BLaER1 treated with 17β-estradiol and CSF1 and Interleukin-3, amounts not matched to agents 10 nM and 100 nM (cell line): Measurements from ENCODE around the gene C14orf119.

Experiments
- H3K27ac ChIP-seq, 11 experiments: shearing (Covaris generic); formaldehyde crosslinking; 2 replicates each; pipeline ENCODE4 v1.8.1; 2022
- H3K27me3 ChIP-seq, 11 experiments: shearing (Covaris generic); formaldehyde crosslinking; 2 replicates each; pipeline ENCODE4 v1.8.1; 2022
- H3K36me3 ChIP-seq, 11 experiments: shearing (Covaris generic); formaldehyde crosslinking; 2 replicates each; pipeline ENCODE4 v1.8.1; 2022
- H3K4me1 ChIP-seq, 10 experiments: shearing (Covaris generic); formaldehyde crosslinking; 2 replicates each; pipeline ENCODE4 v1.8.1; 2022
- H3K4me2 ChIP-seq, 11 experiments: shearing (Covaris generic); formaldehyde crosslinking; 2 replicates each; pipeline ENCODE4 v1.8.1; 2022
- H3K4me3 ChIP-seq, 10 experiments: shearing (Covaris generic); formaldehyde crosslinking; 2 replicates each; pipeline ENCODE4 v1.8.1; 2022
- H3K9ac ChIP-seq, 11 experiments: shearing (Covaris generic); formaldehyde crosslinking; 2 replicates each; pipeline ENCODE4 v1.8.1; 2022
- H3K9me3 ChIP-seq, 11 experiments: shearing (Covaris generic); formaldehyde crosslinking; replicated peaks in 1 of 11; 2 replicates each; pipeline ENCODE4 v1.8.1; 2022
- H4K20me1 ChIP-seq, 11 experiments: shearing (Covaris generic); formaldehyde crosslinking; 2 replicates each; pipeline ENCODE4 v1.8.1; 2022
- Cebpa-rat ChIP-seq, 11 experiments: shearing (Covaris generic); IDR thresholded peaks; 2 replicates each; pipeline ENCODE4 v1.8.1; 2022

Gene C14orf119

DNA sequence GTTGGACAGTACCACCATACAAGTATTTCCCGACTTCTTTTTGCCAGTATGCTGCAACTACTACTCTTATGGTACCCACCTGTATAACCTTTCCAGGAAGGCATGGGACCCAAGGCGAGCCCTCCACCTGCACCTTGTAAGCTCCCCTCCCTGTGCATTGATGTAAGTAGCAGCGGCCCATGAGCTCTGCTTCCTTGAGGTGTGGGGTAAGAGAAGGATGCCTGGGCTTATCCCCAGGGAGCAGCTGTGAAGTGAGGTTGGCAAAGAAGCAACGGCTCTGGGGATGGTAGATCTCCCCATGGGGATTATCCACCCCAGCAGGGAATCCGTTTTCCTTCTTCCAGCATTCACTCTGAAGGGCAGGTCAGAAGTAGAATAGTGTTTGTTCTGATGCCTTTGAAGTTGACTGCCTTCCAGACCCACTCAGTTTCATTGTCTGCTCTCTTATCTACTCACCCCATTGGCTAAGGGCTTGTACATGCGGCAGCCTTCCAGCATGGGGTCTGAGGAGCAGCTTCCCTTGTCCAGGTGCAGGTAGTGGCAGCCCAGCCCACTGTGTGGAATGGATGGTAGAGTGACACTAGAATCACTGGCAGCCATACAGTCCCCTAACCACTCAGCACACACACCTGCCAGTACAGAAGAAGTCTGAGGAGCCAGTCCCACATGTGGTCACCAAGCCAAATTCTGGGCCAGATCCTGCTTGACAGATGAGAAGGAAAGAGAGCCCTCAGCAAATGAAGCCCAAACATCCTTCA is 6.1 kb downstream of the C14orf119 start:
- Histone ChIP-seq H3K27ac (no peak overlapping the region), H3K27me3 (no peaks in the 10 kb centered on the region), H3K4me2 (peak overlapping the region in 7 of 11 experiments; percentile 10 to 49 (median 26); a peak in 11 of 22 replicates), H3K9me3 (no peaks in the 10 kb centered on the region), H3K9ac (no peak overlapping the region), H3K4me3 (no peak overlapping the region), H3K36me3 (peaks cover 16 to 34% (median 27%) of the 10 kb centered on the region in 11 experiments), H4K20me1 (peaks cover 0 to 58% (median 35%) of the 10 kb centered on the region in 11 experiments; a peak in 16 of 22 replicates), H3K4me1 (peaks cover 20 to 75% (median 30%) of the 10 kb centered on the region in 10 experiments)
- TF ChIP-seq Cebpa-rat (IDR thresholded peaks at IDR 0.05) = no peak

GRCh38 chr14:23101986-23102625 is 6.8 kb downstream of the C14orf119 start:
- no peak overlapping the region for H3K27ac ChIP-seq
- H3K9ac ChIP-seq = no peak overlapping the region
- H3K4me3 ChIP-seq = no peak overlapping the region
- TF ChIP-seq Cebpa-rat (IDR thresholded peaks at IDR 0.05) = no peak
- H3K9me3 ChIP-seq = peaks cover 0 to 2% (median 0%) of the 10 kb centered on the region in 11 experiments; a peak in 1 of 22 replicates
- peaks cover 13 to 71% (median 23%) of the 10 kb centered on the region in 10 experiments for H3K4me1 ChIP-seq
- H3K4me2 ChIP-seq = peak overlapping the region in 1 of 11 experiments; percentile 26; a peak in 1 of 22 replicates
- H4K20me1 ChIP-seq = peaks cover 0 to 52% (median 30%) of the 10 kb centered on the region in 11 experiments; a peak in 16 of 22 replicates
- peaks cover 16 to 33% (median 24%) of the 10 kb centered on the region in 11 experiments for H3K36me3 ChIP-seq
- H3K27me3 ChIP-seq = no peaks in the 10 kb centered on the region

DNA sequence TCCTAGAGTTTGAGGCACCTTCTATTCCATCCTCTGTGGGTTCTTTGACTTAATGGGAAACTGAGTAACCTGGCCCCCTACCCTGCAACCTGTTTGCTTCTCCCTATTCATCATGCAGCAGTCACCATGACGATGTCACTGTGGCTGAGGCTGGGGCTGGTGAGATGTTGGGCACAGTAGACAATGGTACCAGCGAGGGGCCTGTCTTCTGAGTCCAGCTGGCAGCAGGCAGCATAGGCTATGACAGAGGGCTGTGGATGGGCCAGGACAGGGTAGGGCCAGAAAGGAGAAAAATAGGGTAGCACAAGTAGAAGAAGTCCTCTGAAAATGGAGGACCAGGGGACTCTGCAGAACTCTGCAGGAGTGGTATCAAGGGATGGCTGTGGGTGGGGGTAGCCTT is 7.5 kb downstream of the C14orf119 start:
- Histone ChIP-seq H3K27ac (no peak overlapping the region), H3K9ac (no peak overlapping the region), H4K20me1 (peaks cover 0 to 47% (median 26%) of the 10 kb centered on the region in 11 experiments; a peak in 16 of 22 replicates), H3K4me3 (no peak overlapping the region), H3K4me1 (peaks cover 10 to 64% (median 18%) of the 10 kb centered on the region in 10 experiments), H3K4me2 (0 out of 22 replicates have a peak overlapping the region, but pooled peaks of 1 of the 11 experiments have one; percentile 26), H3K9me3 (peaks cover 0 to 6% (median 0%) of the 10 kb centered on the region in 11 experiments; a peak in 3 of 22 replicates), H3K36me3 (peaks cover 11 to 26% (median 18%) of the 10 kb centered on the region in 11 experiments), H3K27me3 (no peaks in the 10 kb centered on the region)
- TF ChIP-seq Cebpa-rat (IDR thresholded peaks at IDR 0.05) = no peak

- Histone ChIP-seq H3K4me1 (peaks cover 10 to 57% (median 16%) of the 10 kb centered on the region in 10 experiments; a peak in 19 of 20 replicates), H3K9me3 (peaks cover 0 to 14% (median 7%) of the 10 kb centered on the region in 11 experiments; a peak in 18 of 22 replicates), H3K9ac (no peak overlapping the region), H3K4me3 (no peak overlapping the region), H3K27me3 (no peaks in the 10 kb centered on the region), H3K36me3 (peaks cover 3 to 18% (median 10%) of the 10 kb centered on the region in 11 experiments), H4K20me1 (peaks cover 0 to 40% (median 21%) of the 10 kb centered on the region in 11 experiments; a peak in 15 of 22 replicates), H3K27ac (no peak overlapping the region), H3K4me2 (no peak overlapping the region)
- no peak for TF ChIP-seq Cebpa-rat (IDR thresholded peaks at IDR 0.05)
Measured at GRCh38 chr14:23103581-23103980, 8.3 kb downstream of the C14orf119 start.

GRCh38 chr14:23104070-23104590 is 8.8 kb downstream of the C14orf119 start:
- peak overlapping the region in 1 of 11 experiments; percentile 45; a peak in 1 of 22 replicates for H3K9ac ChIP-seq
- peaks cover 0 to 17% (median 12%) of the 10 kb centered on the region in 11 experiments; a peak in 18 of 22 replicates for H3K9me3 ChIP-seq
- H3K4me2 ChIP-seq = 0 out of 22 replicates have a peak overlapping the region, but pooled peaks of 1 of the 11 experiments have one; percentile 61
- no peak for TF ChIP-seq Cebpa-rat (IDR thresholded peaks at IDR 0.05)
- no peaks in the 10 kb centered on the region for H3K27me3 ChIP-seq
- peaks cover 0 to 36% (median 20%) of the 10 kb centered on the region in 11 experiments; a peak in 15 of 22 replicates for H4K20me1 ChIP-seq
- no peak overlapping the region for H3K4me3 ChIP-seq
- H3K36me3 ChIP-seq = peaks cover 0 to 13% (median 4%) of the 10 kb centered on the region in 11 experiments; a peak in 17 of 22 replicates
- no peak overlapping the region for H3K27ac ChIP-seq
- H3K4me1 ChIP-seq = peaks cover 10 to 52% (median 16%) of the 10 kb centered on the region in 10 experiments; a peak in 19 of 20 replicates

DNA sequence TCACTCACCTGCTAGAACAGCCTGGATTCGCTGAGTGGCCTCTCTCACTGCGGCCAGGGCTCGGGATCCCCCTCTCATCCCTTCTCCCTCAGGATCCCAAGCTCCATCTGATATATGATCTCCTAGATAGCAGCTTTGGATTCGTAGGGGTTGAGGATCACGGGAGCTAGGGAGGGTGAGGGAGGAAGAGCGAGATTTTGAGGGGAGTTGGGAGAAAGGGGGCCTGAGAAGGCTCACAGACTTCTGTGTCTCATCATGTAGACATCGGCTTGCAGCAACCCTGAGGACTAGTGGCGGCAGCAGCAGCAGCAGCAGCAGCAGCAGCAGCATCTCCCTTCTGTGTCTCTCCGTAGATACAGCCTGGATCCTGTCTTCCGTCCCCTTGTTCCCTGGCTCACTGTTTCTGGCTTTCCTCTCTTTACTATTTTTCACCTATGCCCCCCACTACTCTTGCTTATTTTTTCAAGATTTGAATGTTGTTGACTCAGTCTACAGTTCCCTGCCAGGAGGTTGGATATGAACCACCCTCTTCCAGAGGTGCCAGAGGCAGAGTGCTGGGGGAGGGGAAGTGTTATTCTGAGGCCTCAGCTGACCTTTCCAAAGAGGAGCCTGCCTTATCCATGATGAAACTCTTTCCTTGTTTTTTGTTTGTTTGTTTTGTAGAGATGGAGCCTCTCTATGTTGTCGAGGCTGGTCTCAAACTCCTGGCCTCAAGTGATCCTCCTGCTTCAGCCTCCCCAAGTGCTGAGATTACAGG is 9.5 kb downstream of the C14orf119 start, which contains the start of gene CIROP:
Gene CIROP (minus strand): TSS at position 399 of the 757 bp plus-strand sequence. CDS start 69 bp downstream, at position 330.
- peak within 1 kb of the TSS in 1 of 11 experiments; percentile 4; a peak in 2 of 22 replicates for H3K27ac ChIP-seq
- peak within 1 kb of the TSS in 5 of 11 experiments; percentile 15 to 63 (median 56); a peak in 8 of 22 replicates for H3K4me2 ChIP-seq
- no peaks in the 10 kb centered on the region for H3K27me3 ChIP-seq
- no peak for TF ChIP-seq Cebpa-rat (IDR thresholded peaks at IDR 0.05)
- H4K20me1 ChIP-seq = peaks cover 0 to 29% (median 14%) of the 10 kb centered on the region in 11 experiments; a peak in 12 of 22 replicates
- H3K9ac ChIP-seq = peak within 1 kb of the TSS in 1 of 11 experiments; percentile 45; a peak in 1 of 22 replicates
- H3K4me3 ChIP-seq = no peak within 1 kb of the TSS
- H3K9me3 ChIP-seq = peaks cover 0 to 17% (median 12%) of the 10 kb centered on the region in 11 experiments; a peak in 18 of 22 replicates
- peaks cover 0 to 6% (median 0%) of the 10 kb centered on the region in 11 experiments; a peak in 6 of 22 replicates for H3K36me3 ChIP-seq
- peaks cover 10 to 46% (median 16%) of the 10 kb centered on the region in 10 experiments; a peak in 19 of 20 replicates for H3K4me1 ChIP-seq

- Histone ChIP-seq H3K27me3 (no peaks in the 10 kb centered on the region), H3K27ac (peak overlapping the region in 1 of 11 experiments; percentile 4; a peak in 2 of 22 replicates), H3K4me1 (peaks cover 10 to 40% (median 12%) of the 10 kb centered on the region in 10 experiments; a peak in 19 of 20 replicates), H3K4me3 (no peak overlapping the region), H3K9me3 (peaks cover 0 to 17% (median 12%) of the 10 kb centered on the region in 11 experiments; a peak in 18 of 22 replicates), H4K20me1 (peaks cover 0 to 23% (median 9%) of the 10 kb centered on the region in 11 experiments; a peak in 10 of 22 replicates), H3K36me3 (0 out of 22 replicates have a peak, but pooled peaks cover 0 to under 1% (median 0%) of the 10 kb centered on the region in 11 experiments), H3K4me2 (peak overlapping the region in 5 of 11 experiments; percentile 15 to 63 (median 56); a peak in 8 of 22 replicates), H3K9ac (no peak overlapping the region)
- no peak for TF ChIP-seq Cebpa-rat (IDR thresholded peaks at IDR 0.05)
Measured at GRCh38 chr14:23105348-23105824, 10.1 kb downstream of the C14orf119 start.
